MM.1S (cell line): Measurements from ENCODE around the gene MACROD2.

Experiments used
- DNase-seq: peaks from one replicate; pipeline ENCODE4 v3.0.0-alpha.2; 2015
- H2AFZ ChIP-seq: fragments of 300-600 bp; sonication (generic); 2 replicates; pipeline ENCODE4 v1.6.0; 2016; ENCODE audit warnings: antibody characterized with exemption, low read length
- H3F3A ChIP-seq: fragments of 300-600 bp; sonication (generic); 2 replicates; pipeline ENCODE4 v1.6.1; 2016; ENCODE audit warnings: mild to moderate bottlenecking, antibody characterized with exemption, low read length, moderate library complexity, mixed read lengths; ENCODE audit not compliant: insufficient read depth
- H3K27ac ChIP-seq: fragments of 300-600 bp; sonication (generic); 2 replicates; pipeline ENCODE4 v1.5.1; 2016; ENCODE audit warnings: mild to moderate bottlenecking, low read length
- H3K27me3 ChIP-seq: fragments of 300-600 bp; sonication (generic); replicated peaks from 2 replicates; pipeline ENCODE4 v1.6.0; 2016; ENCODE audit warnings: low read length; ENCODE audit not compliant: insufficient read depth
- H3K36me3 ChIP-seq: fragments of 300-600 bp; sonication (generic); replicated peaks from 2 replicates; pipeline ENCODE4 v1.6.1; 2016; ENCODE audit warnings: mild to moderate bottlenecking, low read length, mixed read lengths; ENCODE audit not compliant: insufficient read depth
- H3K4me1 ChIP-seq: fragments of 300-600 bp; sonication (generic); 2 replicates; pipeline ENCODE4 v1.6.1; 2016; ENCODE audit warnings: low read length, mixed read lengths
- H3K4me2 ChIP-seq: fragments of 300-600 bp; sonication (generic); 2 replicates; pipeline ENCODE4 v1.6.0; 2016; ENCODE audit warnings: low read depth, low read length
- H3K4me3 ChIP-seq: fragments of 300-600 bp; sonication (generic); 2 replicates; pipeline ENCODE4 v1.5.1; 2016; ENCODE audit warnings: low read length, mixed read lengths
- H3K79me2 ChIP-seq: fragments of 300-600 bp; sonication (generic); 2 replicates; pipeline ENCODE4 v1.6.1; 2016; ENCODE audit warnings: mixed run types, low read length, mixed read lengths
- H3K9ac ChIP-seq: fragments of 300-600 bp; sonication (generic); 2 replicates; pipeline ENCODE4 v1.6.1; 2016; ENCODE audit warnings: low read length, mixed read lengths
- H3K9me2 ChIP-seq: fragments of 300-600 bp; sonication (generic); replicated peaks from 2 replicates; pipeline ENCODE4 v1.6.1; 2016; ENCODE audit warnings: mild to moderate bottlenecking, low read length, mixed read lengths; ENCODE audit not compliant: insufficient read depth
- H3K9me3 ChIP-seq: fragments of 300-600 bp; sonication (generic); replicated peaks from 2 replicates; pipeline ENCODE4 v1.6.1; 2016; ENCODE audit warnings: mild to moderate bottlenecking, low read length, mixed read lengths; ENCODE audit not compliant: insufficient read depth
- H4K20me1 ChIP-seq: fragments of 300-600 bp; sonication (generic); 2 replicates; pipeline ENCODE4 v1.6.1; 2016; ENCODE audit warnings: mild to moderate bottlenecking, low read length, moderate library complexity, mixed read lengths; ENCODE audit not compliant: insufficient read depth
- CTCF ChIP-seq: fragments of 300-600 bp; sonication (generic); IDR thresholded peaks from 2 replicates; pipeline ENCODE4 v1.5.1; 2016; ENCODE audit warnings: antibody characterized with exemption, low read length, mixed read lengths
- EZH2 ChIP-seq: fragments of 300-600 bp; sonication (generic); optimal IDR thresholded peaks from 2 replicates; pipeline ENCODE3; 2017; ENCODE audit warnings: low read depth, mild to moderate bottlenecking, antibody characterized with exemption, low read length, mixed read lengths
- EZH2phosphoT487 ChIP-seq: fragments of 300-600 bp; sonication (generic); IDR thresholded peaks from 2 replicates; pipeline ENCODE4 v1.6.1; 2018; ENCODE audit warnings: antibody characterized with exemption, low read length

MACROD2 gene

GRCh38 chr20:15071085-15071808 lies 1075.9 kb downstream of the MACROD2 start:
- no peak overlapping the region for H3K9ac ChIP-seq

GRCh38 chr20:15072316-15072715 lies 1077.0 kb downstream of the MACROD2 start:
- Histone ChIP-seq H3K9me2 (no peaks in the 10 kb centered on the region), H3K4me2 (no peak overlapping the region), H3F3A (no peaks in the 10 kb centered on the region), H3K9me3 (no peaks in the 10 kb centered on the region), H3K27me3 (no peaks in the 10 kb centered on the region), H3K9ac (no peak overlapping the region), H3K4me3 (no peak overlapping the region), H3K36me3 (no peaks in the 10 kb centered on the region), H3K4me1 (no peaks in the 10 kb centered on the region), H3K27ac (no peak overlapping the region), H2AFZ (no peak overlapping the region), H4K20me1 (no peaks in the 10 kb centered on the region), H3K79me2 (no peaks in the 10 kb centered on the region)
- DNase-seq: no peak
- TF ChIP-seq EZH2 (no peak), EZH2phosphoT487 (no peak), CTCF (no peak)

More at GRCh38 chr20:15071085-15071808, 1075.9 kb downstream of the MACROD2 start:
- H3K27me3 ChIP-seq: no peaks in the 10 kb centered on the region
- no peaks in the 10 kb centered on the region for H3F3A ChIP-seq
- H3K4me2 ChIP-seq: no peak overlapping the region
- H3K4me1 ChIP-seq: no peaks in the 10 kb centered on the region
- H3K9me3 ChIP-seq: no peaks in the 10 kb centered on the region
- no peak for TF ChIP-seq EZH2phosphoT487
- TF ChIP-seq CTCF: no peak
- no peak for TF ChIP-seq EZH2
- no peaks in the 10 kb centered on the region for H3K9me2 ChIP-seq
- H4K20me1 ChIP-seq: no peaks in the 10 kb centered on the region
- DNase-seq: no peak
- no peaks in the 10 kb centered on the region for H3K79me2 ChIP-seq
- H3K27ac ChIP-seq: no peak overlapping the region
- no peaks in the 10 kb centered on the region for H3K36me3 ChIP-seq
- H3K4me3 ChIP-seq: no peak overlapping the region
- H2AFZ ChIP-seq: no peak overlapping the region

GRCh38 chr20:15075586-15075985 lies 1080.3 kb downstream of the MACROD2 start:
- Histone ChIP-seq H3K79me2 (no peaks in the 10 kb centered on the region), H3F3A (no peaks in the 10 kb centered on the region), H3K4me3 (no peak overlapping the region), H3K27ac (no peak overlapping the region), H3K4me1 (no peaks in the 10 kb centered on the region), H4K20me1 (no peaks in the 10 kb centered on the region), H3K27me3 (no peaks in the 10 kb centered on the region), H3K4me2 (no peak overlapping the region), H3K9me3 (no peaks in the 10 kb centered on the region), H2AFZ (no peak overlapping the region), H3K9ac (no peak overlapping the region), H3K9me2 (no peaks in the 10 kb centered on the region), H3K36me3 (no peaks in the 10 kb centered on the region)
- no peak for TF ChIP-seq EZH2
- TF ChIP-seq EZH2phosphoT487: no peak
- TF ChIP-seq CTCF: no peak
- no peak for DNase-seq
